KMS-11 (cell line): ENCODE measurements around the gene PSTPIP2.

Source experiments
- H2AFZ ChIP-seq: fragments of 200-600 bp; sonication (generic); 2 replicates; pipeline ENCODE4 v1.6.1; 2016; ENCODE audit warnings: antibody characterized with exemption, mixed run types, low read depth
- H3K27ac ChIP-seq: fragments of 200-600 bp; sonication (generic); 2 replicates; pipeline ENCODE4 v1.6.1; 2016; ENCODE audit warnings: mild to moderate bottlenecking, mixed run types
- H3K27me3 ChIP-seq: fragments of 200-600 bp; sonication (generic); 2 replicates; pipeline ENCODE4 v1.6.1; 2017; ENCODE audit warnings: mild to moderate bottlenecking, low read depth, mixed run types, moderate library complexity; ENCODE audit not compliant: insufficient read depth
- H3K36me3 ChIP-seq: fragments of 200-600 bp; sonication (generic); 2 replicates; pipeline ENCODE4 v1.6.1; 2017; ENCODE audit warnings: mild to moderate bottlenecking, mixed run types; ENCODE audit not compliant: insufficient read depth
- H3K4me1 ChIP-seq: fragments of 200-600 bp; sonication (generic); 2 replicates; pipeline ENCODE4 v1.6.1; 2016; ENCODE audit warnings: mild to moderate bottlenecking, low read depth, mixed run types; ENCODE audit not compliant: poor library complexity, severe bottlenecking
- H3K4me2 ChIP-seq: fragments of 200-600 bp; sonication (generic); 2 replicates; pipeline ENCODE4 v1.7.0; 2016; ENCODE audit warnings: mild to moderate bottlenecking, mixed run types
- H3K4me3 ChIP-seq: fragments of 200-600 bp; sonication (generic); IDR thresholded peaks from 2 replicates; pipeline ENCODE4 v1.6.1; 2017; ENCODE audit warnings: low read depth, low read length, mixed read lengths; ENCODE audit not compliant: insufficient read depth
- H3K79me2 ChIP-seq: fragments of 200-600 bp; sonication (generic); 2 replicates; pipeline ENCODE4 v1.6.1; 2016; ENCODE audit warnings: low read depth, mixed run types; ENCODE audit not compliant: insufficient read depth
- H3K9ac ChIP-seq: fragments of 200-600 bp; sonication (generic); 2 replicates; pipeline ENCODE4 v1.6.1; 2016; ENCODE audit warnings: mild to moderate bottlenecking, mixed run types
- H4K20me1 ChIP-seq: fragments of 200-600 bp; sonication (generic); 2 replicates; pipeline ENCODE4 v1.6.1; 2016; ENCODE audit warnings: mild to moderate bottlenecking, mixed run types; ENCODE audit not compliant: insufficient read depth
- CTCF ChIP-seq: fragments of 200-600 bp; sonication (generic); conservative IDR thresholded peaks from 2 replicates; pipeline ENCODE4 v1.6.1; 2017; ENCODE audit warnings: low read depth, mild to moderate bottlenecking, antibody characterized with exemption, low read length, moderate library complexity, mixed read lengths

The PSTPIP2 gene

DNA sequence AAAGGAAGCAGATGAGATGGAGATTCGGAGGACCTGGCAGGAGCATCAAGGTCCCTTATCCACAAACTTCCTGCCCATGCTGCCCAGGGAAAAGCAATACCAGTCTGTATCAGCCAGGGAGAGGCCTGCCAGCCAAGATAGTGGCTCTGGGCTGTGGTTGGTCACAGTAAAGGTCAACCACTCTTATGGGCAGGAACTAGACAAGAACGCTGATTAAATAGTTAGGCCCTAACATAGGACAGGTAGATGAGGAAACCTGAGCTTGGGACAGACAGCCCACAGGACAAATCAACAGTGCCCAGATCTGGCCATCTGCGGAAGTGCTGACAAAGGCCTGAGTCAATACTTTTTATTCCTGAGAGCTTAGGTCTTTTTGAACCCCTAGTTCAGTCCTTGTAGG lies 10.7 kb downstream of the PSTPIP2 start:
- Histone ChIP-seq H3K27me3 (no peaks in the 10 kb centered on the region), H3K4me2 (peak overlapping the region; percentile 32), H3K4me3 (no peak overlapping the region), H3K27ac (peak overlapping the region; percentile 23; the same call in 1 of the 2 replicates), H3K79me2 (no peaks in the 10 kb centered on the region), H2AFZ (peak overlapping the region; percentile 35), H4K20me1 (no peaks in the 10 kb centered on the region), H3K36me3 (no peaks in the 10 kb centered on the region), H3K4me1 (peaks cover 28% of the 10 kb centered on the region), H3K9ac (no peak overlapping the region)
- TF ChIP-seq CTCF = no peak

DNA sequence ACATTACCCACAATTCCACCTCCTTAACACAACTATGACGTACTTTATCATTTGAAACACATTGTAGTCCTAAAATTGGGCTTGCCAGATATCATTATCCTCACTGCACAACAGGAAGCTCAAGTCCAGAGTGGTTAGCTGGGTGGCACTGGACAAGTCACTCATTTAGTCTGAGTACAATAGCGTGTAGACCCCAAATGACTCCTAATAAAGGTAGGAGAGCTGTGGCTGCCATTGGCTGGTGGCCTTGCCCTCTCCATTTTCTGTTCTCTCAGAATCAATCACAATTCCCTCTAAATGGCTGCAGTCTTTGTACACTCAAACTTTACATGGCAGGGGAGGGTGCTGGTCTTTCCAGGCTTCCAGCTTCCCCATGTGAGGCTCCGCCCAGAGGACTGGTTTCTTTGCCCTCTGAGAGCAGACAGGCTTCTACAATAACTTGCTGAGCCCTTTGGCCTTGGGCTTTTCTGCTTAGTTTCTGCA lies 11.7 kb downstream of the PSTPIP2 start:
- no peak overlapping the region for H3K4me2 ChIP-seq
- H3K27me3 ChIP-seq = no peaks in the 10 kb centered on the region
- no peaks in the 10 kb centered on the region for H3K79me2 ChIP-seq
- no peak overlapping the region for H3K27ac ChIP-seq
- TF ChIP-seq CTCF = no peak
- H3K4me3 ChIP-seq = no peak overlapping the region
- H2AFZ ChIP-seq = no peak overlapping the region
- H4K20me1 ChIP-seq = no peaks in the 10 kb centered on the region
- no peak overlapping the region for H3K9ac ChIP-seq
- no peaks in the 10 kb centered on the region for H3K36me3 ChIP-seq
- H3K4me1 ChIP-seq = peaks cover 28% of the 10 kb centered on the region

- H4K20me1 ChIP-seq = no peaks in the 10 kb centered on the region
- no peak for TF ChIP-seq CTCF
- H3K4me3 ChIP-seq = no peak overlapping the region
- no peak overlapping the region for H2AFZ ChIP-seq
- no peaks in the 10 kb centered on the region for H3K27me3 ChIP-seq
- H3K9ac ChIP-seq = no peak overlapping the region
- no peaks in the 10 kb centered on the region for H3K36me3 ChIP-seq
- no peak overlapping the region for H3K27ac ChIP-seq
- no peaks in the 10 kb centered on the region for H3K79me2 ChIP-seq
- peaks cover 4% of the 10 kb centered on the region for H3K4me1 ChIP-seq
- no peak overlapping the region for H3K4me2 ChIP-seq
Measured at GRCh38 chr18:46055838-46056230, 16.2 kb downstream of the PSTPIP2 start.

DNA sequence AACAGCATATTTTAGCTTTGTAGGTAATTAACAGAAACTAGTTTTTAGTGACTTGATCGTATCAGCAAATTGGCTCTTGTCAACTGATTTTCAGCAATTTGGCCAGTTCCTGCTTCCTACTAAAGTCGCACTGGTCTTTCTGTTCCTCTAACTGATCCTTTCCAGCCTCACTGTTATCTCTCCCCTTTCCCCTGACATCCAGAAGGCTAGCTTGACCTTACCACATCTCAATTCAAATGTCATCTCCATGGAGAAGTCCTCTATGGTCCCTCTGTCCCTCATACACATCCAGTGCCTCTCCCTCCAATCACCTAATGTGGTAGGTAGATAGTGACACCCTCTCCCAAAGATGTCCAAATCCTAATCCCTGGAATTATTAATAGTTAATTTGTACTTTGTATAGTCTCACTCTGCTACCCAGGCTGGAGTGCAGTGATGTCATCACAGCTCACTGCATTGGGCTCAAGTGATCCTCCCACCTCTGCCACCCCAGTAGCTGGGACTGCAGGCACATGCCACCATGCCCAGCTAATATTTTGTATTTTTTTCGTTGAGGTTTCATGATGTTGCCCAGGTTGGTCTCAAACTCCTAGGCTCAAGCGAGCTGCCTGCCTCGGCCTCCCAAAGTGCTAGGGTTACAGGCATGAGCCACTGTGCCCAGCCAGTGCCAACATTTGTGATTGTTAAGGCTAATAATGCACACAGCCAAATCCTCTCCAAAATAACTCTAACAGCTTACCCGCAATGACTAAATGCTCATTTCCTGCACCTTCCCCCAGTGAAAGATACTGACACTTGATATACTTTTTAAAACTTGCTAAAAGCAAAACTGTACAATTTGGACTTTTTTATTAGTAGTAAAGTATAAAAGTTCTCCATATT lies 16.9 kb downstream of the PSTPIP2 start:
- H2AFZ ChIP-seq = no peak overlapping the region
- no peaks in the 10 kb centered on the region for H4K20me1 ChIP-seq
- no peaks in the 10 kb centered on the region for H3K4me1 ChIP-seq
- no peak overlapping the region for H3K4me2 ChIP-seq
- no peak overlapping the region for H3K9ac ChIP-seq
- no peaks in the 10 kb centered on the region for H3K27me3 ChIP-seq
- no peaks in the 10 kb centered on the region for H3K36me3 ChIP-seq
- H3K4me3 ChIP-seq = no peak overlapping the region
- no peak overlapping the region for H3K27ac ChIP-seq
- no peaks in the 10 kb centered on the region for H3K79me2 ChIP-seq
- no peak for TF ChIP-seq CTCF
